Stimulated activated CD8-positive, alpha-beta memory T cell treated with anti-CD3 and anti-CD28 coated beads, Interleukin-12 subunit alpha, Interleukin-12 subunit beta, amount 100 ng/mL, for 1 hour (primary cell): ENCODE measurements around the gene SLC35F4.
"Not testable (repeated sequence)": the region's sequence is repeated elsewhere in the genome, so short reads cannot be mapped to it uniquely, and the experiment has no call there.

Source experiments
- DNase-seq: peaks from one replicate; pipeline ENCODE4 v3.0.0-alpha.2; 2020; ENCODE audit warnings: low read depth

The SLC35F4 gene

GRCh38 chr14:57865403-57866198 lies at the start of gene SLC35F4:
SLC35F4 (minus strand) TSS chr14:57866092.
- DNase-seq, result no peak

DNA sequence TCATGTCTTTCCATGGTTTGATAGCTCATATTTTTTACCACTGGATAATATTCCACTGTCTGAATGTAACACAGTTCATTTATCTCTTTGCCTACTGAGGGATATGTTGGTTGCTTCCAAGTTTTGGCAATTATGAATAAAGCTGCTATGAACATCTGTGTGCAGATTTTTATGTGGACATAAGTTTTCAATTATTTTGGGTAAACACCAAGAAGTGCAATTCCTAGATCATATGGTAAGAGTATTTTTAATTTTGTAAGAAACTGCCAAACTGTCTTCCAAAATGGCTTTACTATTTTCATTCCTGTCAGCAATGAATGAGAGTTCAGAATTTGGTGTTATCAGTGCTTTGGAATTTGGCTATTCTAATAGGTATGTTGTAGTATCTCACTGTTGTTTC lies 43.7 kb upstream of the SLC35F4 start:
- no peak for DNase-seq

DNA sequence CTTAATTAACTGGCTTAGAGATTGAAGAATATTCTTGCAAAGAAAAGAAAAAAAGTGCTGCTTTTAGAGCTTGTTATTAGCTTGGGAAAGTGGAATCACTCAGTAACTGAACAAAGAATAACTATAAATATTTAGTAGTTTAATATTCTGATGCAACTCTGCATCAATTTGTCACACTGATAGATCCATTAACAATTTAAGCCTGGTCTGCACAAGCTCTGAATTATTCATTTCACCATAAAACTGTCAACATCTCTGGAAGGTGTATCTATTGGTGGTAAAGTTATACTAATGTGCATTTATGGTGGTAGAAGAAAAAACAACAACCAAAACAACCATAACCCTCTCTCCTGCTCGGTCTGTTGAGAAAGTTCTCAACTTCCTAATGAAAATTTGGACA lies 38.1 kb upstream of the SLC35F4 start:
- DNase-seq, result no peak

DNA sequence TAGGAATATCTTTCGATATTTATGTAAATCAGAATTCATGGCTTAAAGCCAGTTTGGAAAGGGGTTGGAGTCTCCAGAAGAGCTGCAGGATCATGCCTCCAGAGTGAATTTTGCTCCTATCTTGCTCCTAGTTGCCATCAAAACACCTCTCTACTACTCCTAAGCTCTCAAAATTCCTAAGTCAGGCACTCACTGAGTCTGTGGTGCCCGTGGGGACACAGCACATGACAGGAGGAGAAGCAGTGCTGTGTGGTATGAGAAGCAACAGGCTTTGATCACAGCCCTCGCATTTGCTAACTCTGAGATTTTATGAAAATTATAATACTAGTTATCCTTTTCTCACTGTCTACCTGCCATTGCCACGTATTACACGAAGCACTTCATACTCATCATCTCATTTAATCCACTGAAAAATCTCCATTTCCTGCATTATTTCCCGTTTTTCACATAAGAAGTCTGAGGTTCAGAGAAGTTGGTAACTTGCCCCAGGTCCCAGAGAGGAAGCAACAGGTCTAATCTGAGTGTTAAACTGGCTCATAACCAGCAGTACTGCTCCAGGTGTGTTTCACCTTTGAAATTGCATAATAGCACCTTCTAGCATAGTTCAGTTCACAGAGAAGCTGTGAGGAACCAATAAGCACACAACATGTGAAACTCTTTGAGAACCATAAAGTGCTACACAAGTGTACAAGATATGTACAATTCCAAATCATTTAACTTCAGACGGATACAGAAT lies 33.1 kb upstream of the SLC35F4 start:
- DNase-seq, result no peak

GRCh38 chr14:57897144-57897748 lies 31.4 kb upstream of the SLC35F4 start:
- no peak for DNase-seq

- no peak for DNase-seq
Observed at GRCh38 chr14:57889245-57889644, 23.4 kb upstream of the SLC35F4 start.

- DNase-seq, result no peak
Observed at GRCh38 chr14:57884175-57884574, 18.3 kb upstream of the SLC35F4 start.

GRCh38 chr14:57883061-57883460 lies 17.2 kb upstream of the SLC35F4 start:
- DNase-seq, result no peak

GRCh38 chr14:57879516-57879915 lies 13.6 kb upstream of the SLC35F4 start:
- no peak for DNase-seq

GRCh38 chr14:57875985-57876384 lies 10.1 kb upstream of the SLC35F4 start:
- no peak for DNase-seq

DNA sequence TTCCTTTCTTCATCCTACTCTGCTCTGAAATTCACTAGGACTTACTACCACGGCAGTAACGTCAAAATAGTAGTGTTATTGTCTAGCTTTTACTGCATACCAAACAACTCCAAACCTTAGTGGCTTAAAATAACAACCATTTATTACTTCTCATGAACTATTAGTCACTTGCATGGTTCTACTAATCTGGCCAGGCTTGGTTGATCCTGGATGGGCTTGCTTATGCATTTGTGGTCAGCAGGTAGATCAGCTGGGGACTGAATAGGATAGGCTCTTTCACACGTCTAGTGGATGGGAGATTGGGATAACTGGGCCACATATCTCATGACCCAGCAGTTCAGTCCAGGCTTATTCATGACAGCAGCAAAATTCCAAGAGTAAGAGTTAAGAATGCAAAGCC lies 9.4 kb upstream of the SLC35F4 start:
- no peak for DNase-seq

DNA sequence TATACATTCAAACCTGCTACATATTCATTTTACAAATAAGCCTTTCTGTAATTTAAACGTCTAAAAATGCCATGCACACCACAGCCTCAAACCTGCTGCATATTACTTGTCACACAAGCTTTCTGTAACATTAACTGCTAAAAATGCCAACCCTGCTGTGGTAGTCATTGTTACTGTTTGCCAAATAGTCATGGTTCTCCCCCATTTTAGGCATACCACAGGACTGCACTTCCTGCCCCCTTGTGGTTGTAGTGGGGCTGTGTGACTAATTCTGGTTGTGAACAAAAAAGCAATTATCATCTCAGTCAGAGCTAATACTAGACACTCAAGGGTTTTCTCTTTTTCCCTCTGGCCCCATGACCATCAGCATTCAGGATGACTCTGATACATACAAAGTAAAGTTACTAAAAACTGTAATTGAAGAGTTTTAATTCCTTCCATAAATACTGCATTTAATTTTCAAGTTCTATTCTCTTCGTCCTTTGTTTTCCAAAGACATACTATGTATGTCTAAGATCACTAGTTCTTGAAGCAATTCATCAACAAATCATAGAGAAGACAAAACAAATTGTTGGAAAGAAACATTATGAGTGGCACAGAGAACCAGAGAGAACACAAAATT lies 5.7 kb upstream of the SLC35F4 start:
- no peak for DNase-seq

DNA sequence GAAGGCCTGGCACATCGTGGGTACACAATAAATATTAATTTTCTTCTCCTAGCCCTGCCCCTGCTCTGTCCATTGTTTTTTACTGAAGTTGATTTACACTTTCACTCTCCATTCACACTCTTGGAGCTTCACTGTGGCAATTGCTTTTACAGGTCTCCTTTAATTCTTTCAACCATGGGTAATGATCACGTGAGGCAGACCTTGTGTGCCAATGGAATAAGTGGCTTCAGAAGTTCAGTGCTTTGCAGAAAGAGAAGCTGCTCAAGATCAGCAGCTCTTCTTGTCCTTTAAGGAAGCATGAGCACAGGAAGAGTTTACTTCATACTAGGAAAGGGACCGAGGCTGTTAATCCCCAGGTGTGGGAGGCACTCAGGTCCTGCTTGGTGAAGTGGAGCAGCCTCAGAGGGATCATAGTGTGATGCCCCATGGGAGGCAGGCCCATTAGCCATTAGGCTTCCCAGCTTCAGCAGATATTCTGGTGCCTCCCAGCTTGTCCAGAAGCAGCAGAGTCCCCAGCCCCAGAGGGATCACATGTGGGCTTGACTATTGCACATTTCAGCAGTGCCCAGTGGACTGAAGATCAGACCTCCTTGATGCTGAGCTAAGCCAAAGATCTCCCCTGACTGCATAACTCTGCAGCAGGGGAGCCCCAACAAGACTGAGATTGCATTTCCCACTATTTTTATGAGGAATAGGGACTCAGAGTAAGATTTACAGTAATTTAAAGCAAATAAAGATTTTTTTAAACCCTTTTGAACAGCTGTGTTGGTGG lies 5.0 kb upstream of the SLC35F4 start:
- DNase-seq, result no peak

- no peak for DNase-seq
Observed at GRCh38 chr14:57869617-57870016, 3.7 kb upstream of the SLC35F4 start.

DNA sequence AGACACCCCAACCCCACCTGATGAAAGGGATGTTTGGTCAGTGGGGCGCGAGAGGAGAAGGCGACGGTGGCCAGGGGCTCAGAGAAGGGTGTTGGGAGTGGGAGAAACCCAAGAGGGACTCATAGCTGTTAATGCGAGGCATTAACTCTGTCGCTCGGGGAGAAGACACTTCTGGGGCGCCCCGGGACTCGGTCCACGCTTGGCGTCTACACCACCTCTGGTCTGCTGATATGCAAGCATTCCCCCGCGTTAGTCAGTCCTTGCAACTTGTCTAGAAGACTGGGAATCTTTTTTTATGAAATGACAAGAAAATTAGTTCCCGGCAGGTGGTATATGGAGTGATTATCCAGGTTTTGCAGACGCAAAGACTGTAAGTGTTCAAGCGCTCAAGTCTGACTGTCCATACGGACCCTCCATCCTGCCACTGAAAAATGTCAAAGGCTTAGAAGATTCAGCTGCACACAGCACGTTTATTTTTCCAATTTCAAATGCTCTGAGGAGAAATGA lies 360 bp upstream of the SLC35F4 start:
- no peak for DNase-seq

GRCh38 chr14:57865066-57865402 lies 858 bp downstream of the SLC35F4 start:
- no peak for DNase-seq

- no peak for DNase-seq
Observed at GRCh38 chr14:57864659-57865058, 1.2 kb downstream of the SLC35F4 start.

- no peak for DNase-seq
Observed at GRCh38 chr14:57863471-57863870, 2.4 kb downstream of the SLC35F4 start.

DNA sequence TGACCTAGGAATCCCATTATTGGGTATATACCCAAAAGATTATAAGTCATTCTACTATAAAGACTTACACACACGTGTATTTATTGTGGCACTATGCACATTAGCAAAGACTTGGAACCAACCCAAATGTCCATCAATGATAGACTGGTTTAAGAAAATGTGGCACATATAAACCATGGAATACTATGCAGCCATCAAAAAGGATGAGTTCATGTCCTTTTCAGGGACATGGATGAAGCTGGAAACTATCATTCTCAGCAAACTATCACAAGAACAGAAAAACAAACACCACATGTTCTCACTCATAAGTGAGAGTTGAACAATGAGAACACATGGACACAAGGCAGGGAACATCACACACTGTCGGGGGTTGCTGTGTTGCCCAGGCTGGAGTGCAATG lies 10.2 kb downstream of the SLC35F4 start:
- not testable (repeated sequence) for DNase-seq

DNA sequence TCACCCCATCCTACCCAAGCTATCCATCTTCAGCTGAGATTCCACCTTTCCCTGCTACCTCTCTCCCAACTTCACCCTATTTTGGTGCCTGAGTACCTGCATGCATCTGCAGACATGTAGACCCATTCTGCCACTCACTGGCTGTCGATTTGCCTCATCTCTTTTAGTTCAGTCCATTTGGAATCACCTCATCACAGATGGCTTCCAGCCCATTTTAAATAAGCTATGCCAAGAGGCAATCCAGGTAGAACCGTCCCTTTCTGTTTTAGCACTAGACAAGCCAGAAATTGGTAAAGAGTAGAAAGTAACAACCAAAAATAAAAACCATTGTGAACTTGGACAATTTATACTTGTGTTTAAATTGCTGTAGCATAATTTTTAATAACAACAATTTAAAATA lies 11.3 kb downstream of the SLC35F4 start:
- no peak for DNase-seq

GRCh38 chr14:57851354-57851753 lies 14.5 kb downstream of the SLC35F4 start:
- no peak for DNase-seq

DNA sequence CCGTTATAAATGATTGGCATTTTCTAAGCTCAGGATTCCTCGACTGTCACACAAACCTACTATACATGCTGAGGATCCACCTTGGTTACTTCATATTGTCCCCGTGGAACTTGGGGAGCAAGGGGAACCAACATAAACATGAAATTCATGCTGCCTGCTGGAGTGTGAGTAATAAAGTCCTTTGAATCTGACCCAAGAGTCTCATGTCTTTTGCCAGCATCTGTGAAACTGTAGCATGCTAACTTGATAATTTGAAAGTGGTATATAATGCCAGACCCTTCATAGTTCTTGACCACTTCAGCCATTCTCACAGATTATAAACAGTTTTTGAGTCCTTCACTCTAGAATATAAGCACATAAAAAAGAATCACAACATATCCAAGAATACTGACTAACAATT lies 17.1 kb downstream of the SLC35F4 start:
- DNase-seq, result no peak
